B cell (primary cell): ENCODE results near the gene CD200R1L.

Experiments
- EZH2 ChIP-seq: IDR thresholded peaks from 2 replicates; pipeline ENCODE4 v1.6.1; 2012; ENCODE audit warnings: borderline replicate concordance, low read depth, mild to moderate bottlenecking, moderate library complexity, low read length; ENCODE audit not compliant: insufficient read depth, poor library complexity, severe bottlenecking
- TF ChIP-seq, protein P1 (sequence below): fragments of 200-600 bp; IDR thresholded peaks from one replicate; pipeline ENCODE4 v1.8.0; 2022; ENCODE audit warnings: antibody characterized with exemption, mild to moderate bottlenecking

DNA sequence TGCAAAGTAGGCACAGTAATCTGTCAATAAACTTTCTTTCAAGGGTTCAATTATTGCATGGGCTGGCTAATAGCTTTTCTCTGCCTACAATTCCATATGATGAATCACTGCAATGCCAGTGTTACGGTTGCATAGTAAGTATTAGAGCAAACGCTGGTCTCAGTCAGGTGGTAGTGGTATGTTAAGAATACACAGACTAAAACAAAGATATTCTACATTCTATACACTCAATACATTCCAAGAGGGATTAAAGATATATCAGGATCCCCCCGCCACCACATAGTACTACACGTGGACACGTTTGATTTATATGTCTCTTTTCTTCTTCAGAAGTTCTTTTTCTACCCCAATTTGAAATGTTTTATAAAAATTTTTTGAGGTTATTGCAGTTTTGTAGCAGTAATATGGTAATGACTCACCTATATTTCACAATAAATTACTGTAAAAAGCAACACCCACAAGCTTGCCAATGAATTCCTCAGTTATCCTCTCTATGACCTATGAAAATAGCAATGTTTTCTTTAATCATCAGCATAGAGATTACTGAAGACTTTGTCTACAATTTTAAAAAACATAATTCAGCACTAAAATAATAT, 68.2 kb downstream of the CD200R1L start:
- TF ChIP-seq, protein P1, sequence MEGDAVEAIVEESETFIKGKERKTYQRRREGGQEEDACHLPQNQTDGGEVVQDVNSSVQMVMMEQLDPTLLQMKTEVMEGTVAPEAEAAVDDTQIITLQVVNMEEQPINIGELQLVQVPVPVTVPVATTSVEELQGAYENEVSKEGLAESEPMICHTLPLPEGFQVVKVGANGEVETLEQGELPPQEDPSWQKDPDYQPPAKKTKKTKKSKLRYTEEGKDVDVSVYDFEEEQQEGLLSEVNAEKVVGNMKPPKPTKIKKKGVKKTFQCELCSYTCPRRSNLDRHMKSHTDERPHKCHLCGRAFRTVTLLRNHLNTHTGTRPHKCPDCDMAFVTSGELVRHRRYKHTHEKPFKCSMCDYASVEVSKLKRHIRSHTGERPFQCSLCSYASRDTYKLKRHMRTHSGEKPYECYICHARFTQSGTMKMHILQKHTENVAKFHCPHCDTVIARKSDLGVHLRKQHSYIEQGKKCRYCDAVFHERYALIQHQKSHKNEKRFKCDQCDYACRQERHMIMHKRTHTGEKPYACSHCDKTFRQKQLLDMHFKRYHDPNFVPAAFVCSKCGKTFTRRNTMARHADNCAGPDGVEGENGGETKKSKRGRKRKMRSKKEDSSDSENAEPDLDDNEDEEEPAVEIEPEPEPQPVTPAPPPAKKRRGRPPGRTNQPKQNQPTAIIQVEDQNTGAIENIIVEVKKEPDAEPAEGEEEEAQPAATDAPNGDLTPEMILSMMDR, result no peak
- no peak for TF ChIP-seq EZH2
